ENCODE measurements around the gene CLASRP.

DNA sequence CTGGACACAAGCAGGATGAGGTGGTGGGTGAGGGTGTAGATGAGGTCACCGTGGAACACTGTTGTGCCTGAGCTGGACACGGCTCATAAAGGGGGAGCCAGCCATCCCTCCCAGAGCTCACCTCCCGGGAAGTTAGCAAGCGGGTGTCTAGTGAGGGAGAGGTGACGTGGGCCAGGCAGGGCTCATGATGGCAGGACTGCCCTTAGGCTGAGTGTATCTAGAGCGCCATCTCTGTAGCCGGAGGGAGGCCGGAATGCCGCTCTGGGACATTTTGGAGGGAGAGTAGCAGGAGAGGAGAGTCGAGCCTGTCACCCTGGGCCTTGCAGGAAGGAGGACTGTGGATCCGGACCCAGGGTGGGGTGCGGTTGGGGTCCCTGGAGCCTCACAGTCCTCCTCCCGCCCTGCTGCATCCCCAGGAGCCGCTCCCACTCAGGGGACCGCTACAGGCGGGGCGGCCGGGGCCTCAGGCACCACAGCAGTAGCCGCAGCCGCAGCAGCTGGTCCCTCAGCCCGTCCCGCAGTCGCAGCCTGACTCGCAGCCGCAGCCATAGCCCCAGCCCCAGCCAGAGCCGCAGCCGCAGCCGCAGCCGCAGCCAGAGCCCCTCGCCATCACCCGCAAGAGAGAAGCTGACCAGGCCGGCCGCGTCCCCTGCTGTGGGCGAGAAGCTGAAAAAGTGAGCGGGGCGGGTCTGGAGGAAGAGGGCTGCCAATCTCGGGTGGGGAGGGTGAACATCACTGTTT is 28.2 kb downstream of the CLASRP start:
- TF ChIP-seq, protein P1, sequence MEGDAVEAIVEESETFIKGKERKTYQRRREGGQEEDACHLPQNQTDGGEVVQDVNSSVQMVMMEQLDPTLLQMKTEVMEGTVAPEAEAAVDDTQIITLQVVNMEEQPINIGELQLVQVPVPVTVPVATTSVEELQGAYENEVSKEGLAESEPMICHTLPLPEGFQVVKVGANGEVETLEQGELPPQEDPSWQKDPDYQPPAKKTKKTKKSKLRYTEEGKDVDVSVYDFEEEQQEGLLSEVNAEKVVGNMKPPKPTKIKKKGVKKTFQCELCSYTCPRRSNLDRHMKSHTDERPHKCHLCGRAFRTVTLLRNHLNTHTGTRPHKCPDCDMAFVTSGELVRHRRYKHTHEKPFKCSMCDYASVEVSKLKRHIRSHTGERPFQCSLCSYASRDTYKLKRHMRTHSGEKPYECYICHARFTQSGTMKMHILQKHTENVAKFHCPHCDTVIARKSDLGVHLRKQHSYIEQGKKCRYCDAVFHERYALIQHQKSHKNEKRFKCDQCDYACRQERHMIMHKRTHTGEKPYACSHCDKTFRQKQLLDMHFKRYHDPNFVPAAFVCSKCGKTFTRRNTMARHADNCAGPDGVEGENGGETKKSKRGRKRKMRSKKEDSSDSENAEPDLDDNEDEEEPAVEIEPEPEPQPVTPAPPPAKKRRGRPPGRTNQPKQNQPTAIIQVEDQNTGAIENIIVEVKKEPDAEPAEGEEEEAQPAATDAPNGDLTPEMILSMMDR (IDR thresholded peaks at IDR 0.05; ENCODE audit: low read depth, low read length, poor library complexity, severe bottlenecking), result no peak
- TF ChIP-seq EZH2phosphoT487 (IDR thresholded peaks at IDR 0.05; ENCODE audit: borderline replicate concordance, low read length), result no peak
